H9 (cell line): ENCODE data around the gene WFDC2. TPM values are rescaled to one million over a fixed set of nuclear protein-coding genes. Genes with fewer than 3 reads are reported as not detected.

Experiments used
- DNase-seq: peaks from one replicate; pipeline ENCODE4 v3.0.0-alpha.2; 2017
- H2AFZ ChIP-seq: one replicate; pipeline ENCODE4 v1.6.1; 2013; ENCODE audit warnings: mild to moderate bottlenecking, low read length, control low read depth, moderate library complexity
- H2AK5ac ChIP-seq: 2 replicates; pipeline ENCODE4 v1.6.1; 2013; ENCODE audit warnings: low read length, control low read depth, mixed read lengths; ENCODE audit not compliant: insufficient read length
- H2BK120ac ChIP-seq: one replicate; pipeline ENCODE4 v1.6.1; 2013; ENCODE audit warnings: low read depth, mild to moderate bottlenecking, low read length, control low read depth, inconsistent platforms; ENCODE audit not compliant: poor library complexity, severe bottlenecking
- H2BK12ac ChIP-seq: 2 replicates; pipeline ENCODE4 v1.6.1; 2013; ENCODE audit warnings: low read length, control low read depth, mixed read lengths, low read depth; ENCODE audit not compliant: insufficient read length
- H2BK15ac ChIP-seq: 2 replicates; pipeline ENCODE4 v1.6.1; 2013; ENCODE audit warnings: low read depth, low read length, control low read depth
- H2BK20ac ChIP-seq: one replicate; pipeline ENCODE4 v1.6.1; 2013; ENCODE audit warnings: low read depth, mild to moderate bottlenecking, low read length, control low read depth, inconsistent platforms; ENCODE audit not compliant: poor library complexity, severe bottlenecking
- H2BK5ac ChIP-seq: 2 replicates; pipeline ENCODE4 v1.6.1; 2013; ENCODE audit warnings: low read length, control low read depth, mixed read lengths; ENCODE audit not compliant: insufficient read length
- H3K14ac ChIP-seq: 2 replicates; pipeline ENCODE4 v1.6.1; 2013; ENCODE audit warnings: low read length, control low read depth; ENCODE audit not compliant: insufficient read depth
- H3K18ac ChIP-seq: 2 replicates; pipeline ENCODE4 v1.6.1; 2013; ENCODE audit warnings: low read depth, mild to moderate bottlenecking, mixed read lengths, low read length, control low read depth; ENCODE audit not compliant: insufficient read length
- H3K23ac ChIP-seq: 2 replicates; pipeline ENCODE4 v1.6.1; 2013; ENCODE audit warnings: low read length, control low read depth, mixed read lengths, low read depth; ENCODE audit not compliant: insufficient read length
- H3K23me2 ChIP-seq: 2 replicates; pipeline ENCODE4 v1.6.1; 2013; ENCODE audit warnings: low read depth, mild to moderate bottlenecking, mixed read lengths, low read length, control low read depth; ENCODE audit not compliant: insufficient read length, poor library complexity, severe bottlenecking
- H3K27ac ChIP-seq: 2 replicates; pipeline ENCODE4 v1.5.1; 2013; ENCODE audit warnings: low read length, control low read depth, mixed read lengths, low read depth; ENCODE audit not compliant: insufficient read length
- H3K27me3 ChIP-seq: 2 replicates; pipeline ENCODE4 v1.6.1; 2013; ENCODE audit warnings: low read length, control low read depth, inconsistent platforms; ENCODE audit not compliant: insufficient read depth
- H3K4ac ChIP-seq: 2 replicates; pipeline ENCODE4 v1.6.1; 2013; ENCODE audit warnings: low read depth, mild to moderate bottlenecking, control low read depth, inconsistent platforms, low read length, moderate library complexity
- H3K4me1 ChIP-seq: 2 replicates; pipeline ENCODE4 v1.6.1; 2013; ENCODE audit warnings: low read length, control low read depth, inconsistent platforms; ENCODE audit not compliant: insufficient read depth
- H3K4me2 ChIP-seq: 2 replicates; pipeline ENCODE4 v1.6.1; 2013; ENCODE audit warnings: low read length, control low read depth, mixed read lengths; ENCODE audit not compliant: insufficient read length, insufficient read depth
- H3K56ac ChIP-seq: 2 replicates; pipeline ENCODE4 v1.6.1; 2013; ENCODE audit warnings: low read depth, mild to moderate bottlenecking, mixed read lengths, low read length, control low read depth; ENCODE audit not compliant: insufficient read length
- H3K79me1 ChIP-seq: 2 replicates; pipeline ENCODE4 v1.6.1; 2013; ENCODE audit warnings: low read depth, mild to moderate bottlenecking, moderate library complexity, low read length, control low read depth, inconsistent platforms; ENCODE audit not compliant: insufficient read depth, poor library complexity, severe bottlenecking
- H3K79me2 ChIP-seq: 2 replicates; pipeline ENCODE4 v1.6.1; 2013; ENCODE audit warnings: low read length, control low read depth, inconsistent platforms; ENCODE audit not compliant: insufficient read depth
- H3K9ac ChIP-seq: 2 replicates; pipeline ENCODE4 v1.6.1; 2013; ENCODE audit warnings: low read length, control low read depth, mixed read lengths; ENCODE audit not compliant: insufficient read length; ENCODE audit errors: extremely low read depth
- H3K9me3 ChIP-seq: one replicate; pipeline ENCODE4 v1.6.1; 2013; ENCODE audit warnings: low read depth, low read length, inconsistent platforms; ENCODE audit not compliant: control insufficient read depth
- H3T11ph ChIP-seq: one replicate; pipeline ENCODE4 v1.6.1; 2013; ENCODE audit warnings: mild to moderate bottlenecking, low read length, control low read depth, inconsistent platforms
- H4K20me1 ChIP-seq: one replicate; pipeline ENCODE4 v1.6.1; 2013; ENCODE audit not compliant: control insufficient read depth, insufficient read length, insufficient read depth
- H4K5ac ChIP-seq: 2 replicates; pipeline ENCODE4 v1.6.1; 2013; ENCODE audit warnings: low read depth, mild to moderate bottlenecking, mixed read lengths, low read length, control low read depth; ENCODE audit not compliant: insufficient read length
- H4K8ac ChIP-seq: replicated peaks from 2 replicates; pipeline ENCODE4 v1.6.1; 2013; ENCODE audit warnings: low read length, control low read depth, mixed read lengths, low read depth; ENCODE audit not compliant: insufficient read length
- H4K91ac ChIP-seq: 2 replicates; pipeline ENCODE4 v1.6.1; 2013; ENCODE audit warnings: low read depth, mild to moderate bottlenecking, moderate library complexity, mixed read lengths, low read length, control low read depth; ENCODE audit not compliant: insufficient read length
- H3K27ac Mint-ChIP-seq, 3 experiments: 2 replicates in 2 of 3; 3 replicates in 1 of 3; pipeline ENCODE4 v1.8.0; 2020 to 2021; ENCODE audit warnings: mixed read lengths in 3 of 3, mild to moderate bottlenecking in 1 of 3, moderate library complexity in 1 of 3
- H3K27me3 Mint-ChIP-seq: 2 replicates; pipeline ENCODE4 v1.8.0; 2021; ENCODE audit warnings: low read depth, mild to moderate bottlenecking, moderate library complexity, mixed read lengths
- H3K36me3 Mint-ChIP-seq, 3 experiments: 2 replicates in 2 of 3; 3 replicates in 1 of 3; pipeline ENCODE4 v1.8.0; 2020 to 2021; ENCODE audit warnings: low read depth in 3 of 3, mixed read lengths in 3 of 3; ENCODE audit not compliant: insufficient read depth in 1 of 3
- H3K4me1 Mint-ChIP-seq, 2 experiments: 2 replicates each; pipeline ENCODE4 v1.8.0; 2020; ENCODE audit warnings: mixed read lengths in 2 of 2
- H3K4me3 Mint-ChIP-seq, 2 experiments: 2 replicates in 1 of 2; 3 replicates in 1 of 2; pipeline ENCODE4 v1.8.0; 2020 to 2021; ENCODE audit warnings: mild to moderate bottlenecking in 2 of 2, mixed read lengths in 2 of 2, moderate library complexity in 1 of 2
- H3K9me3 Mint-ChIP-seq, 2 experiments: 2 replicates in 1 of 2; 3 replicates in 1 of 2; pipeline ENCODE4 v1.8.0; 2020; ENCODE audit warnings: mild to moderate bottlenecking in 2 of 2, mixed read lengths in 2 of 2, moderate library complexity in 1 of 2
- WGBS: extraction: QIAGEN DNeasy Blood & Tissue Kit; methylation state at CpG from one replicate; pipeline ENCODE4 v1.1.7; 2013; ENCODE audit warnings: missing lambda C conversion rate, low lambda C conversion rate, mixed read lengths; ENCODE audit not compliant: insufficient read length; ENCODE audit errors: extremely low coverage; 5-methylcytosine and 5-hydroxymethylcytosine counted together
- total RNA-seq: library from RNA; stranded (reverse); gene quantifications from 2 replicates; pipeline ENCODE4 v1.2.1, GENCODE V29; 2021
- TF ChIP-seq, protein P1 (sequence below): fragments of 200-600 bp; sonication (generic); conservative IDR thresholded peaks from 3 replicates; pipeline ENCODE4 v1.8.0; 2021; ENCODE audit warnings: antibody characterized with exemption, mild to moderate bottlenecking

WFDC2 gene
- total RNA-seq, 1 experiment from 2014 or later, result 57.1 TPM

DNA sequence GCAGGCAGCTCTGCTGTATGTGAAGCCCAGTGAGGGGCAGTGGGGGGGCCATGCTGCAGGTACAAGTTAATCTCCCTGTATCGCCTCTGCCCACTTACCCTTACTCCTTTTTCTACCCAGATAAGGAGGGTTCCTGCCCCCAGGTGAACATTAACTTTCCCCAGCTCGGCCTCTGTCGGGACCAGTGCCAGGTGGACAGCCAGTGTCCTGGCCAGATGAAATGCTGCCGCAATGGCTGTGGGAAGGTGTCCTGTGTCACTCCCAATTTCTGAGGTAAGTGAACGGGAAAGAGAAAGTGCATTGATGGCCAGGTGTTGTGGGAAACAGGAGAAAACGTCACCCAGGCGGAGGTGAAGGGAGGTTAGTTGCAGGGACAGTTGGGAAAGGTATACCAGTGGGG lies 10.3 kb downstream of the WFDC2 start:
- Histone ChIP-seq H4K20me1 (no peaks in the 10 kb centered on the region), H3T11ph (no peak overlapping the region), H3K18ac (no peak overlapping the region), H3K79me1 (no peaks in the 10 kb centered on the region), H2AK5ac (no peak overlapping the region), H2BK120ac (no peak overlapping the region), H2BK15ac (no peak overlapping the region), H4K8ac (no peak overlapping the region), H3K27me3 (no peaks in the 10 kb centered on the region), H3K23me2 (no peaks in the 10 kb centered on the region), H3K56ac (no peak overlapping the region), H2BK20ac (no peak overlapping the region), H2BK5ac (no peak overlapping the region), H3K27ac (no peak overlapping the region), H3K4ac (no peak overlapping the region), H3K79me2 (no peaks in the 10 kb centered on the region), H3K4me2 (no peak overlapping the region), H3K4me1 (peaks cover 5% of the 10 kb centered on the region; the same call in 1 of the 2 replicates), H3K9ac (no peak overlapping the region), H4K91ac (no peak overlapping the region), H2BK12ac (no peak overlapping the region), H3K23ac (no peak overlapping the region), H3K14ac (no peak overlapping the region), H3K9me3 (no peaks in the 10 kb centered on the region), H4K5ac (no peak overlapping the region), H2AFZ (no peak overlapping the region)
- WGBS, result no CpG with 5 or more reads among the region's 7 CpGs
- H3K4me3 Mint-ChIP-seq, result no peak overlapping the region
- no peaks in the 10 kb centered on the region for H3K27me3 Mint-ChIP-seq
- H3K36me3 Mint-ChIP-seq, result peaks cover 3 to 13% (median 4%) of the 10 kb centered on the region in 3 experiments; a peak in 5 of 7 replicates
- peaks cover 5% of the 10 kb centered on the region in 2 experiments; a peak in 4 of 5 replicates for H3K9me3 Mint-ChIP-seq
- H3K4me1 Mint-ChIP-seq, result peaks cover 9 to 15% of the 10 kb centered on the region in 2 experiments
- no peak for DNase-seq
- TF ChIP-seq, protein P1, sequence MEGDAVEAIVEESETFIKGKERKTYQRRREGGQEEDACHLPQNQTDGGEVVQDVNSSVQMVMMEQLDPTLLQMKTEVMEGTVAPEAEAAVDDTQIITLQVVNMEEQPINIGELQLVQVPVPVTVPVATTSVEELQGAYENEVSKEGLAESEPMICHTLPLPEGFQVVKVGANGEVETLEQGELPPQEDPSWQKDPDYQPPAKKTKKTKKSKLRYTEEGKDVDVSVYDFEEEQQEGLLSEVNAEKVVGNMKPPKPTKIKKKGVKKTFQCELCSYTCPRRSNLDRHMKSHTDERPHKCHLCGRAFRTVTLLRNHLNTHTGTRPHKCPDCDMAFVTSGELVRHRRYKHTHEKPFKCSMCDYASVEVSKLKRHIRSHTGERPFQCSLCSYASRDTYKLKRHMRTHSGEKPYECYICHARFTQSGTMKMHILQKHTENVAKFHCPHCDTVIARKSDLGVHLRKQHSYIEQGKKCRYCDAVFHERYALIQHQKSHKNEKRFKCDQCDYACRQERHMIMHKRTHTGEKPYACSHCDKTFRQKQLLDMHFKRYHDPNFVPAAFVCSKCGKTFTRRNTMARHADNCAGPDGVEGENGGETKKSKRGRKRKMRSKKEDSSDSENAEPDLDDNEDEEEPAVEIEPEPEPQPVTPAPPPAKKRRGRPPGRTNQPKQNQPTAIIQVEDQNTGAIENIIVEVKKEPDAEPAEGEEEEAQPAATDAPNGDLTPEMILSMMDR, result no peak
- no peak overlapping the region for H3K27ac Mint-ChIP-seq
